Omental fat pad (tissue), 4 donors: Measurements from ENCODE around the gene ZNF511. TPM values are rescaled to one million over a fixed set of nuclear protein-coding genes. Genes with fewer than 3 reads are reported as not detected.

ENCODE experiments used
- ATAC-seq: fragments of 150-250 bp; one replicate; pipeline ENCODE4 v1.9.1; 2016; ENCODE audit warnings: mild to moderate bottlenecking, moderate library complexity; ENCODE audit not compliant: low FRiP score
- DNase-seq: peaks from one replicate; pipeline ENCODE4 v3.0.0-alpha.2; 2019; ENCODE audit warnings: low spot score
- total RNA-seq, 4 donors: library from RNA; depleted of rRNA; stranded (reverse); fragments of >200 nt; gene quantifications; one replicate each; pipeline ENCODE4 v1.1.0, GENCODE V29; 2016
- TF ChIP-seq, protein P1 (sequence below), 3 donors: fragments of 450-650 bp; IDR thresholded peaks; one replicate each; pipeline ENCODE4 v1.5.1; 2016 to 2017; ENCODE audit warnings: antibody characterized with exemption in 3 of 3, mild to moderate bottlenecking in 3 of 3, moderate library complexity in 2 of 3

The ZNF511 gene
- total RNA-seq, 4 donors from 2014 or later = 19.3 to 40.2 (median 23.3) TPM

DNA sequence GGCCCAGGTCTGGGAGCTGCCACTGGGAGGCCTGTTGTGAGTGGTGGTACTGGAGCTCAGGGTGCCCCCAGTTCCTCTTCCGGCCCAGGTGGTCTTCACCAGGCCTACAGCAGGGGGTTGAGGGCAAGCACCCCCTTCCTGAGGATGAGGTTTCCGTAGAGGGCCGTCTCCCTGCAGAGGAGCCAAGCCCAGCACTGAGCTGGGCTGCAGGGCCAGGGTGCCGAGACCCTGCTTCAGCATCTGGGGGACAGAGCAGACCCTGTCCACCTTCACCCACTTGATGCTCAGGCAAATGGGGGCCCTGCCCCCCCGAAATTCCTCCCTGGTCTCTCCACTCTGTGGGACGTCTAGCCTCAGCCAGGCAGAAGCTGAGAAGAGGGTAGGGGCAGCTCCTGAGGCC lies 46.6 kb downstream of the ZNF511 start:
- no peak for ATAC-seq
- no peak for DNase-seq
- TF ChIP-seq, protein P1, sequence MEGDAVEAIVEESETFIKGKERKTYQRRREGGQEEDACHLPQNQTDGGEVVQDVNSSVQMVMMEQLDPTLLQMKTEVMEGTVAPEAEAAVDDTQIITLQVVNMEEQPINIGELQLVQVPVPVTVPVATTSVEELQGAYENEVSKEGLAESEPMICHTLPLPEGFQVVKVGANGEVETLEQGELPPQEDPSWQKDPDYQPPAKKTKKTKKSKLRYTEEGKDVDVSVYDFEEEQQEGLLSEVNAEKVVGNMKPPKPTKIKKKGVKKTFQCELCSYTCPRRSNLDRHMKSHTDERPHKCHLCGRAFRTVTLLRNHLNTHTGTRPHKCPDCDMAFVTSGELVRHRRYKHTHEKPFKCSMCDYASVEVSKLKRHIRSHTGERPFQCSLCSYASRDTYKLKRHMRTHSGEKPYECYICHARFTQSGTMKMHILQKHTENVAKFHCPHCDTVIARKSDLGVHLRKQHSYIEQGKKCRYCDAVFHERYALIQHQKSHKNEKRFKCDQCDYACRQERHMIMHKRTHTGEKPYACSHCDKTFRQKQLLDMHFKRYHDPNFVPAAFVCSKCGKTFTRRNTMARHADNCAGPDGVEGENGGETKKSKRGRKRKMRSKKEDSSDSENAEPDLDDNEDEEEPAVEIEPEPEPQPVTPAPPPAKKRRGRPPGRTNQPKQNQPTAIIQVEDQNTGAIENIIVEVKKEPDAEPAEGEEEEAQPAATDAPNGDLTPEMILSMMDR (IDR thresholded peaks at IDR 0.05) = no peak

DNA sequence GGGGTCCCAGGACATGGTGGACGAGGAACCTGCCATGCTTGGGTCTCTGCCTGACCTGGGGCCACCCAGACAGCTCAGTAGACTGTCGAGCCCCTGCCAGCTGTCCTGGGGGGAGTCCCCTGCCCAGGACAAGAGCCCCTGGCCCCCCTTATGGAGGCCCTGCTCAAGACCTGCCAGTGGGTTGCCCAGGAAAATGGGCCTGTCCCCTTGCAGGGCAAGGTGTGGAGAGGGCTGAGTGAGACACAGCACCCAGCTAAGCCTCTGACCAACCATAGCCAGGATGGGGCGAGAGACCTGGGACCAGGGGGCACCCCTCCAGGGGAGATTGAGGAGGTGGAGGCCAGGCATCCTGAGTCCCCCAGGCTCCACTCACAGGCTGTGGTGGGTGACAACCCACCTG lies 47.3 kb downstream of the ZNF511 start:
- TF ChIP-seq, protein P1 (IDR thresholded peaks at IDR 0.05) = no peak
- DNase-seq = no peak
- no peak for ATAC-seq

DNA sequence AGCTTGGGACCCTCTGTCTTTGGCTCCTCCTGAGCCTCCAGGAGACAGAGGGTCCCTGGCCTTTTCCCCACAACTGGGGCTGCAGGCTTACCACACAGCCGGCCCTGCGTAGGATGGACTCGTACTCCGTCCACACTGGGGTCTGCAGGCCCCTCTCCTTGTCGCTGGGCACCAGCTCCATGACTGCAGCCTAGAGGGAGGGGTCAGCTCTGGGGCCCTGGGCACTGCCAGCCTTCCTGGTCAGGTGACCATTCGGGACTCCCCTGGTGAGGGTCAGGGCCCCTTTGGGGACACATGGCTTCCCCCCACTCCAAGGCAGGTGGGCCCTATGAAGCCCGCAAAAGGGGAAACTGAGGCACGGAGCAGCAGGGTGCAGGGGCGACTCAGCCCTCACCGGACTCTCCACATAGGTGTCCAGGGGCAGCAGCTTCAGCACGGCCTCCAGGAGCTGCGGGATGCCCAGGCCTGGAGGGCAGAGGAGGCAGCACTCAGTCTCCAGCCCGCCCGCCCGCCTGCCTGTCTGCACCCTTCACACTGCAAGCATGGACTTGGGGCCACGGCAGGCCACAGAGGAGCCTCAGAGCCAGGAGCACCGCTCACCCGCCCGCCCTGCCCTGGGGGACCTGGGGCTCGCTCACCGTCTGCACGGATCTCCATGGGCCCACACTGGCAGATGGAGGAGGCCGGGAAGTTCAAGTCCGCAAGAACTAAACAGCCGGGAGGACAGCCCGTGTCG lies 48.0 kb downstream of the ZNF511 start:
- TF ChIP-seq, protein P1 (IDR thresholded peaks at IDR 0.05) = no peak
- ATAC-seq = no peak
- no peak for DNase-seq

DNA sequence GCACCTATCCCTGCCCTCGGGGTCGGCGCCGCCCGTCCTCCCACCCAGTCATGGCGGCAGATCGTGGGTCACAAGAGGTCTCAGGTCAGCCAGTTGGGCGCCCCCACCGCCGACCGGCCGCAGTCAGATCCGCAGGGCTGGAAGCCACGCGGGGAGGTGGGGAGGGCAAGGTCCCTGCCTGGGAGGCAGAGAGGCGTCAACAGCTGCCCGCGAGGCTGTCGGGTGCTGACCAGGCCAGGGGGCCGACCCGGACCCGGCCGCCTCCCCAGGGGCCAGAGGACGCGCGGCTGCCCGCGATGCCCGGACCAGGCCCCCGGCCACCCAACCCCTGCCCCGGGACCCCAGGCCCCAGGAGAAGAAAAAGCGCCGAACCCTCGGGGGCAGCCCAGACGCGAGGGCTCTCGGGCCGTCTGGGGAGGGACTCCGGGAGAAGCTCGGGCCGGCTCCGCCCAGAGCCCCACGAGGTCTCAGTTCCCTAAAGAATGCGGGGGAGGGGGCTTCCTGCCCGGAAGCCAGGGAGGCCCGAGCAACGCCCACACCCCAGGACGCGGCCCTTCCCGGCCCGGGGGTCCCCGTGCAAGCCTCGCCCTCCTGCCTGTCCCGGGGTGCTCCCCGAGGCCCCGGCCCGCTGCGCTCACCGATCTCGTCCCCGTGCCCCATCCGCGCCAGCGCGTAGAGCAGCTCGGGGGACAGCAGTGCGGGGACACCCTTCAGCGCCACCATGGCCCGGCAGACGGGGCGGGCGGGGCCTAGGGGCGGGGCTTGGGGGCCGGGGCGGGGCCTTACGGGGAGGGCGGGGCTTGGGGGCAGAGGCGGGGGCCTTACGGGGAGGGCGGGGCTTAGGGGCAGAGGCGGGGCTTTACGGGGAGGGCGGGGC lies 48.8 kb downstream of the ZNF511 start, which contains the start of gene FUOM:
FUOM (minus strand) TSS at position 735 of the 877 bp plus-strand sequence; CDS start at position 723, 12 bp downstream.
- TF ChIP-seq, protein P1 (IDR thresholded peaks at IDR 0.05) = no peak
- no peak for DNase-seq
- ATAC-seq = peak; percentile 43

DNA sequence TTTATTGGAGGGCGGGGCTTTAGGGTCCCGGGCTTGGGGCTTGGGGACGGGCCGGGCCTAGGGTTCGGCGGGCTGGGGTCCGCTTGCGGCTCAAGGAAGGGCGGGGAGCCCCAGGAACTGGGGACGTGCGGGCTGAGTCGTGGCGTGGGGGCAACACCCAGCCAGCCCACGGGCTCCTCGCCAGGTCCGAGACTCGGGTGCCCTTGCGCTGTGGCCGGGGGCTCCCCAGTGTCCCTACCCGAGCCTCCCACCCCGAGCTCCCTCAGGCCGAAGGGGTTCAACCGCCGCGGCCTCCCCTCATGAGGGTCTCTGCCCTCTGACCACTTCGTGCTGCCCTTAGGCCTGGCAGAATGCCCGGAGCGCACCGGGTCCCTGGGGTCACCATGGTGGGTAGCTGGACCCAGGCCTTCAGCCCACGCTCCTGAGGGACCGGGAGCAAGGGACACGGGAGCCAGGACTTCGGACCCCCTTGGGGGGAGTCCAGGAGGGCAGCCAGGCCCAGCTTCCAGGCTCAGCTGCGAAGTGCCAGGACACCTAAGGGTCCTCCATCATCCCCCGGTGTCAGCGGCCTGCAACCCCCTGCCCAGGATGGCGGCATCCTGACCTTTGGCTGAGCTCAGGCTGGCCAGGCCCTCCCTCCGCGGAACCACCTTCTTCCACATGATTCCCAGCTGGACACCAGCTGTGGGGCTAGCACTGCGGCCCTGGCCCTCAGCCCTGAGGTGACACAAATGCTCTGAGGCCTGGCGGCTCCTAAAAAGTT lies 49.6 kb downstream of the ZNF511 start:
- peak; percentile 3 for ATAC-seq

DNA sequence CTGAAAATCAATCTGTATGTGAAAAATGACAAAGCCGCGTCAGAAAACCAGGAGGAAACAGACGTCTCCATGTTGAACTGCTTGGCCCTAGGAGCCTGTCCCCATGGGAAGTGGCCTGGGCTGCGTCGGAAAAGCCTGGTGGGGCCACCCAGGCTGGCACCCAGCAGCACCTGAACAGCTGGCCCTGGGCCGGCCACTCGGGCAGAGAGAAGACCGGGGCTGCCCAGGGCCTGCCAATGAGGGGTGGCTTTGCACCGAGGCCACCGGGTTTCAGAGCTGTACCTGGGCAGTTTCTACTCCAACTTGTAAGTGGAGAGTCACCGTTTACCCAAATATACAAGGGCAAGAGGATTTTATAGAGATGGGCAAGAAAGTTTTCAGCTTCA lies 50.2 kb downstream of the ZNF511 start:
- no peak for ATAC-seq
- TF ChIP-seq, protein P1 (IDR thresholded peaks at IDR 0.05) = no peak

More for the DNA sequence above, 49.6 kb downstream of the ZNF511 start:
- TF ChIP-seq, protein P1 (IDR thresholded peaks at IDR 0.05) = no peak
- no peak for DNase-seq

More for the DNA sequence above, 50.2 kb downstream of the ZNF511 start:
- no peak for DNase-seq
